ENCODE data around the gene NLRP3. TPM values are rescaled to one million over a fixed set of nuclear protein-coding genes. Genes with fewer than 3 reads are reported as not detected.

The NLRP3 gene
- total and polyA plus RNA-seq, 2 experiments from 2014 or later: 0.28 to 0.76 TPM

DNA sequence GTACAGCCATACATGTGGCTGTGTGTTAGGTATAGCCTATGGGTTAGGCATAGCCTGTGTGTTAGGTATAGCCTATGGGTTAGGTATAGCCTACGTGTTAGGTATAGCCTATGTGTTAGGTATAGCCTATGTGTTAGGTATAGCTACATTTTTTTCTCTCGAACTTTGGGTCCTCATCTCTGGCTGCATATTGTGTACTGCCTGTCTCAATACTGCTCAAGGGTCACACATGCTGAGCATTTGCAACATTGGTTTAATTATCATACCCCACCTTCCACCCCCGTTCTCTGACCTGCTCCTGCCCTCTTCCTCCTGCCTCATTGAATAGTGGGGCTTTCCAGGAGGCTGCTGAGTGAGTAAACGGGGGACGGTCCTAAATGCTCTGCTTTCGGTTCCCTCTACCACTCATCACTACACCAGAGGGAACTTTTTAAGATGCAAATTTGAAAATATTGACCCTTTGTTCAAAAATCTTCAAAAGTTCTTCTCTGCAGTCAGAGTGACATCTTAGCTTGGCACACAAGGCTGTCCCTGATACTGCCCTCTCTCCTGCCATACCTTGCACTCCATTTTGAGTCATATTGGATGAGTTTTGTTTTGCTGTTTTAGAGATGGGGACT, 24.1 kb downstream of the NLRP3 start:
- Histone ChIP-seq H3K27ac (no peak overlapping the region), H3K9me3 (ENCODE audit: low read depth) (no peaks in the 10 kb centered on the region), H3K9ac (no peak overlapping the region), H4K20me1 (ENCODE audit: insufficient read depth) (no peaks in the 10 kb centered on the region), H3K36me3 (ENCODE audit: low read depth) (no peaks in the 10 kb centered on the region), H3K4me3 (no peak overlapping the region), H3K27me3 (replicated peaks; ENCODE audit: insufficient read depth) (no peaks in the 10 kb centered on the region), H2AFZ (no peak overlapping the region), H3K4me1 (ENCODE audit: insufficient read depth) (no peaks in the 10 kb centered on the region), H3F3A (ENCODE audit: insufficient read depth) (no peaks in the 10 kb centered on the region), H3K9me2 (ENCODE audit: insufficient read depth) (no peaks in the 10 kb centered on the region), H3K4me2 (ENCODE audit: unreplicated experiment) (no peak overlapping the region), H3K79me2 (ENCODE audit: insufficient read depth) (no peaks in the 10 kb centered on the region)
- DNase-seq: no peak
- WGBS, 2 experiments (ENCODE audit: low coverage in 1 of 2, low lambda C conversion rate in 2 of 2, missing lambda C conversion rate in 2 of 2): 38 to 39% methylated on average over 6 of the region's 6 CpGs
- TF ChIP-seq EZH2phosphoT487 (IDR thresholded peaks at IDR 0.05; ENCODE audit: insufficient read depth, low read depth) (no peak), EZH2 (IDR thresholded peaks at IDR 0.05; ENCODE audit: insufficient read depth, poor library complexity, severe bottlenecking) (no peak)
- in situ Hi-C loops (cut with MboI): no loop called here

DNA sequence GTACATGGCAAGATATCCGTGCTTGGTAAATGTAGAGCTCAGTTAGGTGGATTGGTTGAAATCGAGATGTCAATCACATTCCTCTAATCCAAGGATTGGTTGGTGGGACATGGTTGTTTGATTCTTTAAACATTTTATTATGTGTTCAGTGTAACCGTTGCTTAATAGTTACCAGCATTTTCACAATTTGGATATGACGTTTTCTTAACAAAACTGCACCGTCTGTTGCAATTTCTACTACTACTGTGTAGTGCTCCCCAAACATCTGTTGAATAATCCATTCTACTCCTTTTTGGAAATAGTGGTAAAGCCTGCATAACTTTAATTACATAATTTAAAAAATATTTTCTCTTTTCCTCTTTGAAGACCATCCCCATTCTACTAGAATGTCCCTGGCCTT, 25.6 kb downstream of the NLRP3 start:
- Histone ChIP-seq H3K79me2 (ENCODE audit: insufficient read depth) (no peaks in the 10 kb centered on the region), H3K4me1 (ENCODE audit: insufficient read depth) (no peaks in the 10 kb centered on the region), H3K36me3 (ENCODE audit: low read depth) (no peaks in the 10 kb centered on the region), H2AFZ (no peak overlapping the region), H3K9me3 (ENCODE audit: low read depth) (no peaks in the 10 kb centered on the region), H3F3A (ENCODE audit: insufficient read depth) (no peaks in the 10 kb centered on the region), H3K27me3 (replicated peaks; ENCODE audit: insufficient read depth) (no peaks in the 10 kb centered on the region), H3K4me3 (no peak overlapping the region), H4K20me1 (ENCODE audit: insufficient read depth) (no peaks in the 10 kb centered on the region), H3K9ac (no peak overlapping the region), H3K4me2 (ENCODE audit: unreplicated experiment) (no peak overlapping the region), H3K9me2 (ENCODE audit: insufficient read depth) (no peaks in the 10 kb centered on the region), H3K27ac (no peak overlapping the region)
- in situ Hi-C loops (cut with MboI): no loop called here
- WGBS, 2 experiments (ENCODE audit: low coverage in 1 of 2, low lambda C conversion rate in 2 of 2, missing lambda C conversion rate in 2 of 2): 20 to 23% methylated on average over 5 of the region's 5 CpGs
- DNase-seq: peak; percentile 11
- TF ChIP-seq EZH2phosphoT487 (IDR thresholded peaks at IDR 0.05; ENCODE audit: insufficient read depth, low read depth) (no peak), EZH2 (IDR thresholded peaks at IDR 0.05; ENCODE audit: insufficient read depth, poor library complexity, severe bottlenecking) (no peak)

DNA sequence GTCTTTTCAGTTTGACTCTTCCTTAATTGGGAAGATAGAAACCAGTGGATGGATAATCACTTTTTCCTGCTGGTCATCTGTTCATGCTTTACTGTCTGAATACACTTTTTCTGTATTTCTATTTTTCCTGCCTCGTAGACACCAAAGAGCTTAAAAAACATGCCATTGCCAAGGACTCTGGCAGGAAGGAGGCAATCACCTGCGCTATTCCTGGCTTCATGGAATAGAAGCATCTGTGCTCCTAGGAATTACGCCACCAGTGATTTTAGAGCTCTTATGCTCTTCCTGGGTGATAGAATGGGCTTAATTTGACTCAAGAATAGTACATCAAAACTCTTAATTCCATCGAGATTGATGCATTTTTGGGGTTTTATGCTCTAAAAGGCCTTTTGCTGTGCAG, 26.2 kb downstream of the NLRP3 start:
- Histone ChIP-seq H3K4me1 (ENCODE audit: insufficient read depth) (no peaks in the 10 kb centered on the region), H3K9me3 (ENCODE audit: low read depth) (no peaks in the 10 kb centered on the region), H3K4me2 (ENCODE audit: unreplicated experiment) (no peak overlapping the region), H3K9ac (no peak overlapping the region), H3K36me3 (ENCODE audit: low read depth) (no peaks in the 10 kb centered on the region), H3K27me3 (replicated peaks; ENCODE audit: insufficient read depth) (no peaks in the 10 kb centered on the region), H3F3A (ENCODE audit: insufficient read depth) (no peaks in the 10 kb centered on the region), H3K79me2 (ENCODE audit: insufficient read depth) (no peaks in the 10 kb centered on the region), H4K20me1 (ENCODE audit: insufficient read depth) (no peaks in the 10 kb centered on the region), H3K4me3 (no peak overlapping the region), H3K9me2 (ENCODE audit: insufficient read depth) (no peaks in the 10 kb centered on the region), H3K27ac (no peak overlapping the region), H2AFZ (no peak overlapping the region)
- DNase-seq: no peak
- WGBS, 2 experiments (ENCODE audit: low coverage in 1 of 2, low lambda C conversion rate in 2 of 2, missing lambda C conversion rate in 2 of 2): 30 to 31% methylated on average over 4 of the region's 4 CpGs
- in situ Hi-C loops (cut with MboI): no loop called here
- TF ChIP-seq EZH2 (IDR thresholded peaks at IDR 0.05; ENCODE audit: insufficient read depth, poor library complexity, severe bottlenecking) (no peak), EZH2phosphoT487 (IDR thresholded peaks at IDR 0.05; ENCODE audit: insufficient read depth, low read depth) (no peak)

DNA sequence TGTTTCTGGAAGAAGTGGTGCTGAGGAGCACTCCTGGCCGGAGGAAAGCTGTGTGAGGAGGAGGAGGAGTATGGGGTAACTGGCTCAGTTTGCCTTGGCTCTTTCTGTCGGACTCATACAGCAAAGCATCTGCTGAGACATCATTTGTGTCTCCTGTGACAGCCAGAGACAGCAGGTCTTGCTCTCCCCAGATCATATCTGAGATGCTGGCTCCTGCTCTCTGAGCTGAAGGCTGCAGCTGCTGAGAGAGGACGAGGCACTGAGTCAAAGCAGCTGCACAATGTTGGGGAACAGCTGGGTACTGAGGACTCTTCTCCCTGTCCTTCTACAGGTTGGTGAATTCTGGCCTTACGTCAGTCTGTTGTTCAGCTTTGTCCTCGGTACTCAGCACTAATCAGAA, 27.7 kb downstream of the NLRP3 start:
- 26 to 32% methylated on average over 5 of the region's 5 CpGs for WGBS, 2 experiments (ENCODE audit: low coverage in 1 of 2, low lambda C conversion rate in 2 of 2, missing lambda C conversion rate in 2 of 2)
- no peaks in the 10 kb centered on the region for H3K27me3 ChIP-seq (replicated peaks; ENCODE audit: insufficient read depth)
- H4K20me1 ChIP-seq (ENCODE audit: insufficient read depth): no peaks in the 10 kb centered on the region
- H2AFZ ChIP-seq: no peak overlapping the region
- H3K36me3 ChIP-seq (ENCODE audit: low read depth): no peaks in the 10 kb centered on the region
- no peak for DNase-seq
- H3K9ac ChIP-seq: no peak overlapping the region
- H3K79me2 ChIP-seq (ENCODE audit: insufficient read depth): no peaks in the 10 kb centered on the region
- in situ Hi-C loops (cut with MboI): no loop called here
- no peaks in the 10 kb centered on the region for H3F3A ChIP-seq (ENCODE audit: insufficient read depth)
- H3K4me2 ChIP-seq (ENCODE audit: unreplicated experiment): no peak overlapping the region
- no peak overlapping the region for H3K27ac ChIP-seq
- no peaks in the 10 kb centered on the region for H3K9me2 ChIP-seq (ENCODE audit: insufficient read depth)
- H3K4me1 ChIP-seq (ENCODE audit: insufficient read depth): no peaks in the 10 kb centered on the region
- H3K4me3 ChIP-seq: no peak overlapping the region
- TF ChIP-seq EZH2 (IDR thresholded peaks at IDR 0.05; ENCODE audit: insufficient read depth, poor library complexity, severe bottlenecking) (no peak), EZH2phosphoT487 (IDR thresholded peaks at IDR 0.05; ENCODE audit: insufficient read depth, low read depth) (no peak)
- H3K9me3 ChIP-seq (ENCODE audit: low read depth): no peaks in the 10 kb centered on the region

DNA sequence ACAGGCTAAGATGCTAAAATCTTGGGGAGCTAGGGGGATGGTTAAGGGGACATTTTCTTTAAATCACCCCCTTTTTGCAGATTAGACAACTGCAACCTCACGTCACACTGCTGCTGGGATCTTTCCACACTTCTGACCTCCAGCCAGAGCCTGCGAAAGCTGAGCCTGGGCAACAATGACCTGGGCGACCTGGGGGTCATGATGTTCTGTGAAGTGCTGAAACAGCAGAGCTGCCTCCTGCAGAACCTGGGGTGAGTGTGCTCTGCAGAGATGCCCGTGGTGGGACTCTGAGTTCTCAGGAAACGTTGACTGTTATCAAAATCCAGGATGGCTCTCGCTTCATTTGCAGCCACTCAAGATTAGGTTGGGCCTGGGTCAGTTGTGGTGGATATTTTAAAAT, 28.6 kb downstream of the NLRP3 start:
- Histone ChIP-seq H4K20me1 (ENCODE audit: insufficient read depth) (no peaks in the 10 kb centered on the region), H3K27me3 (replicated peaks; ENCODE audit: insufficient read depth) (no peaks in the 10 kb centered on the region), H3F3A (ENCODE audit: insufficient read depth) (no peaks in the 10 kb centered on the region), H3K9ac (no peak overlapping the region), H3K36me3 (ENCODE audit: low read depth) (no peaks in the 10 kb centered on the region), H3K4me2 (ENCODE audit: unreplicated experiment) (no peak overlapping the region), H3K79me2 (ENCODE audit: insufficient read depth) (no peaks in the 10 kb centered on the region), H3K4me1 (ENCODE audit: insufficient read depth) (no peaks in the 10 kb centered on the region), H3K4me3 (no peak overlapping the region), H2AFZ (no peak overlapping the region), H3K27ac (no peak overlapping the region), H3K9me3 (ENCODE audit: low read depth) (no peaks in the 10 kb centered on the region), H3K9me2 (ENCODE audit: insufficient read depth) (no peaks in the 10 kb centered on the region)
- no peak for DNase-seq
- TF ChIP-seq EZH2 (IDR thresholded peaks at IDR 0.05; ENCODE audit: insufficient read depth, poor library complexity, severe bottlenecking) (no peak), EZH2phosphoT487 (IDR thresholded peaks at IDR 0.05; ENCODE audit: insufficient read depth, low read depth) (no peak)
- in situ Hi-C loops (cut with MboI): no loop called here
- WGBS, 2 experiments (ENCODE audit: low coverage in 1 of 2, low lambda C conversion rate in 2 of 2, missing lambda C conversion rate in 2 of 2): 20 to 25% methylated on average over 6 of the region's 6 CpGs
